ENCODE measurements around the gene HS3ST6. TPM values are rescaled to one million over a fixed set of nuclear protein-coding genes. Genes with fewer than 3 reads are reported as not detected.
"Not testable (repeated sequence)": the region's sequence is repeated elsewhere in the genome, so short reads cannot be mapped to it uniquely, and the experiment has no call there.

Gene HS3ST6
- total RNA-seq, 1 donor from 2014 or later, result 1.3 TPM

GRCh38 chr16:1963806-1964505 is 45.7 kb upstream of the HS3ST6 start:
- Mint-ChIP-seq H3K36me3 (peaks cover 13% of the 10 kb centered on the region), H3K4me1 (ENCODE audit: unreplicated experiment) (peaks cover 26% of the 10 kb centered on the region), H3K4me3 (peak overlapping the region; percentile 94), H3K27ac (peak overlapping the region; percentile 96), H3K27me3 (no peaks in the 10 kb centered on the region), H3K9me3 (no peaks in the 10 kb centered on the region)
- TF ChIP-seq CTCF (conservative IDR thresholded peaks at IDR 0.05), result no peak
- no peak for DNase-seq (ENCODE audit: extremely low spot score, unreplicated experiment)

GRCh38 chr16:1962161-1963153 is 44.2 kb upstream of the HS3ST6 start:
- peak overlapping the region; percentile 94 for H3K4me3 Mint-ChIP-seq
- H3K36me3 Mint-ChIP-seq, result peaks cover 13% of the 10 kb centered on the region
- H3K27me3 Mint-ChIP-seq; H3K9me3 Mint-ChIP-seq; DNase-seq (ENCODE audit: extremely low spot score, unreplicated experiment): not testable (repeated sequence)
- peak overlapping the region; percentile 96 for H3K27ac Mint-ChIP-seq
- H3K4me1 Mint-ChIP-seq (ENCODE audit: unreplicated experiment), result peaks cover 26% of the 10 kb centered on the region

GRCh38 chr16:1961651-1962067 is 43.4 kb upstream of the HS3ST6 start:
- Mint-ChIP-seq H3K9me3 (no peaks in the 10 kb centered on the region), H3K4me1 (ENCODE audit: unreplicated experiment) (peaks cover 26% of the 10 kb centered on the region), H3K27me3 (no peaks in the 10 kb centered on the region), H3K36me3 (peaks cover 13% of the 10 kb centered on the region), H3K27ac (peak overlapping the region; percentile 89), H3K4me3 (peak overlapping the region; percentile 70)
- no peak for DNase-seq (ENCODE audit: extremely low spot score, unreplicated experiment)
- no peak for TF ChIP-seq CTCF (conservative IDR thresholded peaks at IDR 0.05)

GRCh38 chr16:1960665-1961630 is 42.7 kb upstream of the HS3ST6 start:
- Mint-ChIP-seq H3K27me3 (no peaks in the 10 kb centered on the region), H3K36me3 (peaks cover 13% of the 10 kb centered on the region), H3K4me1 (ENCODE audit: unreplicated experiment) (peaks cover 26% of the 10 kb centered on the region), H3K4me3 (peak overlapping the region; percentile 96), H3K27ac (peak overlapping the region; percentile 89), H3K9me3 (no peaks in the 10 kb centered on the region)
- no peak for TF ChIP-seq CTCF (conservative IDR thresholded peaks at IDR 0.05)
- no peak for DNase-seq (ENCODE audit: extremely low spot score, unreplicated experiment)

GRCh38 chr16:1959269-1960039 is 41.2 kb upstream of the HS3ST6 start, which contains the start of gene NDUFB10:
TSS of gene NDUFB10 (plus strand) at chr16:1959538. CDS start at chr16:1959625, 87 bp downstream.
- peak within 1 kb of the TSS; percentile 89 for H3K27ac Mint-ChIP-seq
- peak; percentile 64 for TF ChIP-seq CTCF (conservative IDR thresholded peaks at IDR 0.05)
- no peaks in the 10 kb centered on the region for H3K27me3 Mint-ChIP-seq
- no peaks in the 10 kb centered on the region for H3K9me3 Mint-ChIP-seq
- peaks cover 21% of the 10 kb centered on the region for H3K4me1 Mint-ChIP-seq (ENCODE audit: unreplicated experiment)
- peak; percentile 94 for DNase-seq (ENCODE audit: extremely low spot score, unreplicated experiment)
- H3K36me3 Mint-ChIP-seq, result peaks cover 13% of the 10 kb centered on the region
- peak within 1 kb of the TSS; percentile 96 for H3K4me3 Mint-ChIP-seq
